Measurements from ENCODE around the gene MRPL16. TPM values are rescaled to one million over a fixed set of nuclear protein-coding genes. Genes with fewer than 3 reads are reported as not detected.
A peak's percentile ranks its signal among the peaks of the same experiment; 100 is the strongest.

The MRPL16 gene
- total RNA-seq, 2 donors from 2014 or later = 52.8 to 58.4 TPM

- Mint-ChIP-seq H3K36me3 (ENCODE audit: low read depth) (peaks cover 97% of the 10 kb centered on the region), H3K4me3 (no peak overlapping the region)
- no peaks in the 10 kb centered on the region for H3K4me1 ChIP-seq (ENCODE audit: control insufficient read depth, insufficient read depth, low read length)
These were observed 18.9 kb downstream of the MRPL16 start for GRCh38 chr11:59791639-59792038.

GRCh38 chr11:59787816-59788215 lies 22.8 kb downstream of the MRPL16 start:
- no peaks in the 10 kb centered on the region for H3K4me1 ChIP-seq (ENCODE audit: control insufficient read depth, insufficient read depth, low read length)
- Mint-ChIP-seq H3K27ac (peak overlapping the region; percentile 28), H3K4me1 (peaks cover 13% of the 10 kb centered on the region), H3K9me3 (no peaks in the 10 kb centered on the region), H3K4me3 (no peak overlapping the region), H3K36me3 (ENCODE audit: low read depth) (peaks cover 81% of the 10 kb centered on the region), H3K27me3 (ENCODE audit: insufficient read depth) (no peaks in the 10 kb centered on the region)
- no peaks in the 10 kb centered on the region for H3K27me3 ChIP-seq (ENCODE audit: control insufficient read depth, insufficient read depth, low read length, poor library complexity, severe bottlenecking)
- no peaks in the 10 kb centered on the region for H3K9me3 ChIP-seq (ENCODE audit: control insufficient read depth, low read length)
- no peak for DNase-seq
- WGBS, 2 experiments (ENCODE audit: insufficient coverage in 1 of 2, insufficient read length in 1 of 2) = 91 to 94% methylated on average over 3 of the region's 3 CpGs
- TF ChIP-seq CTCF (conservative IDR thresholded peaks at IDR 0.05) = no peak
- no peak overlapping the region for H3K9ac ChIP-seq (ENCODE audit: extremely low read depth, low read length, poor library complexity, severe bottlenecking)
- no peak overlapping the region for H3K4me3 ChIP-seq (ENCODE audit: low read length)
- peaks cover 83% of the 10 kb centered on the region for H3K36me3 ChIP-seq (ENCODE audit: control insufficient read depth, insufficient read depth, low read length)
- peak overlapping the region; percentile 4 for H3K27ac ChIP-seq (ENCODE audit: low read depth, low read length)

More at GRCh38 chr11:59791639-59792038, 18.9 kb downstream of the MRPL16 start:
- Histone ChIP-seq H3K9me3 (ENCODE audit: control insufficient read depth, low read length) (no peaks in the 10 kb centered on the region), H3K27me3 (ENCODE audit: control insufficient read depth, insufficient read depth, low read length, poor library complexity, severe bottlenecking) (no peaks in the 10 kb centered on the region), H3K36me3 (ENCODE audit: control insufficient read depth, insufficient read depth, low read length) (peaks cover 99% of the 10 kb centered on the region), H3K27ac (ENCODE audit: low read depth, low read length) (no peak overlapping the region), H3K9ac (ENCODE audit: extremely low read depth, low read length, poor library complexity, severe bottlenecking) (no peak overlapping the region), H3K4me3 (ENCODE audit: low read length) (no peak overlapping the region)
- no peak for TF ChIP-seq CTCF (conservative IDR thresholded peaks at IDR 0.05)
- Mint-ChIP-seq H3K27me3 (ENCODE audit: insufficient read depth) (no peaks in the 10 kb centered on the region), H3K27ac (no peak overlapping the region), H3K9me3 (no peaks in the 10 kb centered on the region), H3K4me1 (peaks cover 10% of the 10 kb centered on the region)
- DNase-seq = no peak
- 87 to 94% methylated on average over 4 of the region's 4 CpGs for WGBS, 2 experiments (ENCODE audit: insufficient coverage in 1 of 2, insufficient read length in 1 of 2)

GRCh38 chr11:59787255-59787588 lies 23.4 kb downstream of the MRPL16 start:
- H3K9me3 ChIP-seq (ENCODE audit: control insufficient read depth, low read length) = no peaks in the 10 kb centered on the region
- 96% methylated on average over 4 of the region's 4 CpGs for WGBS, 2 experiments (ENCODE audit: insufficient coverage in 1 of 2, insufficient read length in 1 of 2)
- no peak overlapping the region for H3K4me3 ChIP-seq (ENCODE audit: low read length)
- Mint-ChIP-seq H3K9me3 (no peaks in the 10 kb centered on the region), H3K4me3 (no peak overlapping the region), H3K27ac (peak overlapping the region; percentile 46), H3K27me3 (ENCODE audit: insufficient read depth) (no peaks in the 10 kb centered on the region), H3K36me3 (ENCODE audit: low read depth) (peaks cover 79% of the 10 kb centered on the region), H3K4me1 (peaks cover 13% of the 10 kb centered on the region)
- no peaks in the 10 kb centered on the region for H3K4me1 ChIP-seq (ENCODE audit: control insufficient read depth, insufficient read depth, low read length)
- no peak overlapping the region for H3K9ac ChIP-seq (ENCODE audit: extremely low read depth, low read length, poor library complexity, severe bottlenecking)
- no peaks in the 10 kb centered on the region for H3K27me3 ChIP-seq (ENCODE audit: control insufficient read depth, insufficient read depth, low read length, poor library complexity, severe bottlenecking)
- H3K36me3 ChIP-seq (ENCODE audit: control insufficient read depth, insufficient read depth, low read length) = peaks cover 80% of the 10 kb centered on the region
- no peak overlapping the region for H3K27ac ChIP-seq (ENCODE audit: low read depth, low read length)
- no peak for TF ChIP-seq CTCF (conservative IDR thresholded peaks at IDR 0.05)
- no peak for DNase-seq
